Neural progenitor cell (in vitro differentiated cells): ENCODE measurements around the gene NCOA1. TPM values are rescaled to one million over a fixed set of nuclear protein-coding genes. Genes with fewer than 3 reads are reported as not detected.
A peak's percentile ranks its signal among the peaks of the same experiment; 100 is the strongest.
"Not testable (repeated sequence)": the region's sequence is repeated elsewhere in the genome, so short reads cannot be mapped to it uniquely, and the experiment has no call there.

Source experiments
- DNase-seq: peaks from one replicate; pipeline ENCODE4 v3.0.0-alpha.2; 2016; ENCODE audit warnings: low spot score
- H2AFZ ChIP-seq: fragments of 200-600 bp; sonication (generic); replicated peaks from 2 replicates; pipeline ENCODE4 v1.6.1; 2016; ENCODE audit warnings: antibody characterized with exemption
- H3F3A ChIP-seq: fragments of 200-600 bp; sonication (generic); 2 replicates; pipeline ENCODE4 v1.6.1; 2016; ENCODE audit warnings: antibody characterized with exemption, low read depth
- H3K27ac ChIP-seq: fragments of 200-600 bp; sonication (generic); 2 replicates; pipeline ENCODE4 v1.5.1; 2016; ENCODE audit warnings: mild to moderate bottlenecking
- H3K27me3 ChIP-seq: fragments of 200-600 bp; sonication (generic); 2 replicates; pipeline ENCODE4 v1.6.1; 2016; ENCODE audit warnings: mild to moderate bottlenecking, moderate library complexity
- H3K36me3 ChIP-seq: fragments of 200-600 bp; sonication (generic); 2 replicates; pipeline ENCODE4 v1.5.1; 2016
- H3K4me1 ChIP-seq: fragments of 200-600 bp; sonication (generic); 2 replicates; pipeline ENCODE4 v1.6.1; 2016; ENCODE audit warnings: mixed run types
- H3K4me2 ChIP-seq: fragments of 200-600 bp; sonication (generic); 2 replicates; pipeline ENCODE4 v1.6.1; 2016
- H3K4me3 ChIP-seq: fragments of 200-600 bp; sonication (generic); 2 replicates; pipeline ENCODE4 v1.5.1; 2016
- H3K79me2 ChIP-seq: fragments of 200-600 bp; sonication (generic); 2 replicates; pipeline ENCODE4 v1.6.1; 2016; ENCODE audit warnings: low read depth
- H3K9ac ChIP-seq: fragments of 200-600 bp; sonication (generic); 2 replicates; pipeline ENCODE4 v1.6.1; 2016
- H3K9me3 ChIP-seq: fragments of 200-600 bp; sonication (generic); 2 replicates; pipeline ENCODE4 v1.5.1; 2016; ENCODE audit warnings: low read depth
- H4K20me1 ChIP-seq: fragments of 200-600 bp; sonication (generic); 2 replicates; pipeline ENCODE4 v1.6.1; 2016; ENCODE audit warnings: low read depth
- H3K27ac Mint-ChIP-seq: 3 replicates; pipeline ENCODE4 v1.8.0; 2021; ENCODE audit warnings: mixed read lengths
- H3K27me3 Mint-ChIP-seq: 2 replicates; pipeline ENCODE4 v1.8.0; 2022; ENCODE audit warnings: low read depth, mild to moderate bottlenecking, inconsistent platforms, moderate library complexity, mixed read lengths; ENCODE audit not compliant: insufficient read depth
- H3K36me3 Mint-ChIP-seq: 3 replicates; pipeline ENCODE4 v1.8.0; 2021; ENCODE audit warnings: mixed read lengths
- H3K4me1 Mint-ChIP-seq: 3 replicates; pipeline ENCODE4 v1.8.0; 2021; ENCODE audit warnings: mixed read lengths
- H3K4me3 Mint-ChIP-seq: 3 replicates; pipeline ENCODE4 v1.8.0; 2021; ENCODE audit warnings: mild to moderate bottlenecking, moderate library complexity, mixed read lengths
- H3K9me3 Mint-ChIP-seq: 3 replicates; pipeline ENCODE4 v1.8.0; 2020; ENCODE audit warnings: mixed read lengths
- CTCF ChIP-seq: fragments of 200-600 bp; sonication (generic); IDR thresholded peaks from 2 replicates; pipeline ENCODE4 v1.5.1; 2017; ENCODE audit warnings: antibody characterized with exemption, mild to moderate bottlenecking
- EZH2 ChIP-seq: fragments of 200-600 bp; sonication (generic); IDR thresholded peaks from 2 replicates; pipeline ENCODE4 v1.6.1; 2017; ENCODE audit warnings: antibody characterized with exemption, mild to moderate bottlenecking, moderate library complexity
- EZH2phosphoT487 ChIP-seq: fragments of 200-600 bp; sonication (generic); IDR thresholded peaks from 2 replicates; pipeline ENCODE4 v1.6.1; 2017; ENCODE audit warnings: antibody characterized with exemption
- total RNA-seq: library from RNA; depleted of rRNA; stranded (reverse); fragments of >200 nt; gene quantifications from 2 replicates; pipeline ENCODE4 v1.2.3, GENCODE V29; 2015; ENCODE audit warnings: low replicate concordance

NCOA1 gene
- total RNA-seq, 1 donor from 2014 or later = 29.3 TPM

DNA sequence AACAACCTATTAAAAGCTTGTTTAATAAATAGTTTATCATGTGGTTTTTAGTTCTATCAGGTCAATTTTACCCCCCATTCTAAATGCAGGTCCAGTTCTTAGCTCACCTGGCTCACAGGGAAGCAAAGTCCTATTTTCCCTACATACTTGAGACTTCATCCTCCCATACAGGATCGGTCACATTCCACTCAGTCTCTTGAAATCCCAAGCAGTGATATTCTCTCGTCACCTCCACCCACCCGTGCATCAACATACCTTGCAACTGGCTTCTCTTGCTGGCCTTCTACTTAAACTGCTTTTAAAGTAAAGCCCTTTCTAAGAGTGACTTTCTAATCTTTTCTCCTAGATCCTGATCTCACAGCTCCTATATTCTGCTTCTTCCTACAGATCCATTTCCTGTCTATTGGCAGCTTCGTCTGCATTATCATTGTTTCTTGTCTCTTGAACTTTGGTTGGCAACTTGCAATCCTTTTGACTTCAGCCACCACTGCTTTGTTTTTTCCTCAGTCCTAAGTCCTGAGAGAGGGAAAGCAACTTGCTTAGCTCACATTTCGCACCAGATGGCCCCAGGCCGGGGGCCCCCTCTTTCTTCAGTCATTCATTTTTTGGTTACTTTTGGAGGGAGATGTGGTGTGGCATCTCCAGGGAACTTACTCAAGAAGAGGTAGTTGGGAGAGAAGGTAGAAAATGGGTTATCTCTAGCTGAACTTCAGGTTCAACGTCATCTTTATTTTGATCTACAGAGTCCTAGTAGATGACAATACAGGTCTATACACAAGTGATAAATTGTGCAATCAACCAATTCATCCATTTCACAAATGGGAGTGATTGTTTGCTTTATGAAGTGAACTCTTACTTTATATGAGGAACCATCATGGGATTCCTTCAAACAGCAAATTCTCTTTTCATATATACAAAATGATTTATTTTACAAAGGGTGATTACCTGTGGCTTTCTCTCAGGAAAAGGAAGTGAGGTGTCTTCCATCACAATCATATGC lies 23.9 kb upstream of the NCOA1 start:
- no peaks in the 10 kb centered on the region for H3K4me1 Mint-ChIP-seq
- H3K9ac ChIP-seq = no peak overlapping the region
- peaks cover 5% of the 10 kb centered on the region for H3K4me1 ChIP-seq
- TF ChIP-seq CTCF (no peak), EZH2 (no peak), EZH2phosphoT487 (no peak)
- H3K9me3 ChIP-seq = no peaks in the 10 kb centered on the region
- no peaks in the 10 kb centered on the region for H3K9me3 Mint-ChIP-seq
- no peaks in the 10 kb centered on the region for H4K20me1 ChIP-seq
- H3K4me2 ChIP-seq = no peak overlapping the region
- no peaks in the 10 kb centered on the region for H3K36me3 ChIP-seq
- H3K27ac ChIP-seq = no peak overlapping the region
- H2AFZ ChIP-seq = peak overlapping the region; percentile 70
- peaks cover 2% of the 10 kb centered on the region for H3K27me3 Mint-ChIP-seq
- H3K27me3 ChIP-seq = no peaks in the 10 kb centered on the region
- no peaks in the 10 kb centered on the region for H3K79me2 ChIP-seq
- H3K27ac Mint-ChIP-seq = no peak overlapping the region
- H3K36me3 Mint-ChIP-seq = no peaks in the 10 kb centered on the region
- no peak for DNase-seq
- H3K4me3 ChIP-seq = no peak overlapping the region
- no peak overlapping the region for H3K4me3 Mint-ChIP-seq
- no peaks in the 10 kb centered on the region for H3F3A ChIP-seq

DNA sequence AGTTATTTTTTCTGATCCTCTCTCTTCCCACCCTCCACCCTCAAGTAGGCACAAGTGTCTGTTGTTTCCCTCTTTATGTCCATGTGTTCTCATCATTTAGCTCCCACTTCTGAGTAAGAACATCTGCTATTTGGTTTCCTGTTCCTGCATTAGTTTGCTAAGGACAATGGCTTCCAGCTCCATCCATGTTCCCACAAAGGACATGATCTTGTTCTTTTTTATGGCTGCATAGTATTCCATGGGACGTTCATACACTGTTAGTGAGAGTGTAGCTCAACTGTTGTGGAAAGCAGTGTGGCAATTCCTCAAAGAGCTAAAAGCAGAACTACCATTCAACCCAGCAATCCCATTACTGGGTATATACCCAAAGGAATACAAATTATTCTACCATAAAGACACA lies 22.6 kb upstream of the NCOA1 start:
- H3K27ac Mint-ChIP-seq, H3K4me2 ChIP-seq, H3F3A ChIP-seq, H3K79me2 ChIP-seq, H3K27ac ChIP-seq, H3K27me3 ChIP-seq, H4K20me1 ChIP-seq, H3K9me3 ChIP-seq, H3K9ac ChIP-seq, DNase-seq, H3K4me3 ChIP-seq, H3K9me3 Mint-ChIP-seq, H3K36me3 Mint-ChIP-seq, H3K4me1 ChIP-seq, H2AFZ ChIP-seq, H3K4me3 Mint-ChIP-seq, H3K36me3 ChIP-seq, H3K27me3 Mint-ChIP-seq, H3K4me1 Mint-ChIP-seq: not testable (repeated sequence)

DNA sequence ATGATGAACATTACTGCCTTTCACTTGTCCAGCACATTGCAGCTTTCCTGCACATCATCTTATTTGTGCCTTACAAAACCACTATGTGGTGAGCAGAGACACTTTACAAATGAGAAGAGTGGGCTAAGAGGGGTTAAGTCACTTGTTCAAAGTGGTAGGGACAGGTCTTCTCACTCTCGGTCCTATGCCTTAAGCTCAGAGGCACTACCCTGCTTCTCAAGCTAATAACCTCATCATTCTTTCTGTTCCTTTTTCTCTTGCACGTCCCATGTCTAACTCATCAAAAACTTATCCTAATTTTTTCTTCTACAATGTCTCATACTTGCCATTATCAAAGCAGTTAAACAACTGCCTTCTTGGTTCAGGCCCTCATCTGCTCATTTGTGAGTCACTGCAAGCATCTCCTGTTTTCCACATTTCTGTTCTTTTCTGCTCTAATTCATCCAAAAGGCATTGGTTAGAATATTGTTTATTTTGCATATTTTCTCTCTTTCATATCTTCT lies 21.9 kb upstream of the NCOA1 start:
- H3K4me3 Mint-ChIP-seq = no peak overlapping the region
- no peak for DNase-seq
- Histone ChIP-seq H3K79me2 (no peaks in the 10 kb centered on the region), H4K20me1 (no peaks in the 10 kb centered on the region), H3K27ac (no peak overlapping the region), H3K4me2 (no peak overlapping the region), H3K27me3 (no peaks in the 10 kb centered on the region), H3K4me3 (no peak overlapping the region), H3F3A (no peaks in the 10 kb centered on the region), H3K9me3 (no peaks in the 10 kb centered on the region), H3K9ac (no peak overlapping the region), H3K36me3 (no peaks in the 10 kb centered on the region), H2AFZ (no peak overlapping the region), H3K4me1 (peaks cover 5% of the 10 kb centered on the region)
- no peaks in the 10 kb centered on the region for H3K4me1 Mint-ChIP-seq
- H3K27me3 Mint-ChIP-seq = peaks cover 3% of the 10 kb centered on the region
- H3K36me3 Mint-ChIP-seq = no peaks in the 10 kb centered on the region
- H3K27ac Mint-ChIP-seq = no peak overlapping the region
- TF ChIP-seq EZH2 = no peak
- TF ChIP-seq EZH2phosphoT487 = no peak
- no peak for TF ChIP-seq CTCF
- no peaks in the 10 kb centered on the region for H3K9me3 Mint-ChIP-seq

DNA sequence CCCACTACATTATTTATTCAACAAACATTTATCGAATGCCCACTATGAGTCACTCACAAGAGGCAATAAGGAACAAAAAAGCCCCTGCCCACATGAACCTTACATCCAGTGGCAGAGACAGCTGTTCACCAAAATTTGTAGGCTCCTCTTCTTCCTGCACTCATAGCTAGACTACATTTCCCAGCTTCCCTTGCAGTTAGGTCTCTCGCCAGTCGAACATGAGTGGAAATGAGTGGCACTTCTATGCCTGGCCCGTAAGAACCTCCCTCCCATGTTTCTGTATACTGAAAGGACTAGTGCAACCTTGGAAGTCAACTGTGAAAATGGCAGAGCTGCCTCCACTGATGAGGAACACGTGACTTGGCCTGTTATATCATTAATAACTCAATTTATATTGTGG lies 19.4 kb upstream of the NCOA1 start:
- Histone ChIP-seq H2AFZ (no peak overlapping the region), H3K9me3 (no peaks in the 10 kb centered on the region), H3K4me1 (peaks cover 5% of the 10 kb centered on the region), H3F3A (no peaks in the 10 kb centered on the region), H3K79me2 (no peaks in the 10 kb centered on the region), H3K36me3 (no peaks in the 10 kb centered on the region), H3K9ac (no peak overlapping the region), H3K4me2 (no peak overlapping the region), H3K27ac (no peak overlapping the region), H4K20me1 (no peaks in the 10 kb centered on the region), H3K27me3 (no peaks in the 10 kb centered on the region), H3K4me3 (no peak overlapping the region)
- no peak for DNase-seq
- Mint-ChIP-seq H3K27ac (no peak overlapping the region), H3K4me3 (no peak overlapping the region), H3K4me1 (no peaks in the 10 kb centered on the region), H3K9me3 (no peaks in the 10 kb centered on the region), H3K36me3 (no peaks in the 10 kb centered on the region), H3K27me3 (peaks cover 3% of the 10 kb centered on the region)
- TF ChIP-seq EZH2 (no peak), CTCF (no peak), EZH2phosphoT487 (no peak)
